ENCODE data around the gene APBB2.

DNA sequence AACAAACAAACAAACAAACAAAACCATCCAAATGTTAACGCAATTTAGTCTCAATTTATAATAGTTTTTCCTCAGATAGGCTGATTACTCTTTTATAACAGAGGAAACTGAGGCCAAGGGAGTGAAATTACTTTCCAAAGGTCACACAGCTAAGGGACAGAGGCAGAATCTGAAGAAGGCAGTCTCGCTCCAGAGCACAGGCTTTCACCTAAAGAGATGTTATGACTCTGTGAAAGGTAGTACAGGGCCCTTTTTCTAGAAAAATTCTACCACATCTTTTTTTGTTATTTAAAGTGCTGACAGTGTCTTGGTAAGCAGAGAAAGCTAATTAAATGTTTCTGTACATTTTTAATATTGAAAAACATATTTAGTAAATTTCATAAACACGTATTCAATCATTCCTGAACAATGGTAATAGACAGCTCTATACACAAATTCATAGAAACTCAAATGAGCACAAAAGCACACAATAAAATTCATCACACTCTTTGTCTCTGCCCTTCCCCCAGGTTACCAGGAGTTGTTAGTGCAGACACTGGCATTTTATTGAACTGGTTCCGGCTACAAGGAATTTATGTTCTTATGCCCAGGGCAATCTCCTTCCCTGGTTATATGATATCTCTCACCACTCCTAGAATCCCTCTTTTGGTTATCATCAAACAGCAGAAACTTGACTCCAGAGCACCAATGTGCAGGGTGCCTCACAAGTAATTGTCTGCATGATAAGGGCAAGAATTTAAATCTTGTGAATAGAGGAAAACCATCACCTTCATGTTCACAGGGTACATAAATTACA, 7.7 kb upstream of the APBB2 start:
- TF ChIP-seq, protein P1, sequence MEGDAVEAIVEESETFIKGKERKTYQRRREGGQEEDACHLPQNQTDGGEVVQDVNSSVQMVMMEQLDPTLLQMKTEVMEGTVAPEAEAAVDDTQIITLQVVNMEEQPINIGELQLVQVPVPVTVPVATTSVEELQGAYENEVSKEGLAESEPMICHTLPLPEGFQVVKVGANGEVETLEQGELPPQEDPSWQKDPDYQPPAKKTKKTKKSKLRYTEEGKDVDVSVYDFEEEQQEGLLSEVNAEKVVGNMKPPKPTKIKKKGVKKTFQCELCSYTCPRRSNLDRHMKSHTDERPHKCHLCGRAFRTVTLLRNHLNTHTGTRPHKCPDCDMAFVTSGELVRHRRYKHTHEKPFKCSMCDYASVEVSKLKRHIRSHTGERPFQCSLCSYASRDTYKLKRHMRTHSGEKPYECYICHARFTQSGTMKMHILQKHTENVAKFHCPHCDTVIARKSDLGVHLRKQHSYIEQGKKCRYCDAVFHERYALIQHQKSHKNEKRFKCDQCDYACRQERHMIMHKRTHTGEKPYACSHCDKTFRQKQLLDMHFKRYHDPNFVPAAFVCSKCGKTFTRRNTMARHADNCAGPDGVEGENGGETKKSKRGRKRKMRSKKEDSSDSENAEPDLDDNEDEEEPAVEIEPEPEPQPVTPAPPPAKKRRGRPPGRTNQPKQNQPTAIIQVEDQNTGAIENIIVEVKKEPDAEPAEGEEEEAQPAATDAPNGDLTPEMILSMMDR (IDR thresholded peaks at IDR 0.05): no peak
- TF ChIP-seq POLR2A (IDR thresholded peaks at IDR 0.05): no peak

All from prostate gland (tissue), 2 donors.